DOHH2 (cell line): ENCODE results near the gene LTO1.
A peak's percentile ranks its signal among the peaks of the same experiment; 100 is the strongest.

ENCODE experiments used
- H3F3A ChIP-seq: fragments of 200-600 bp; sonication (generic), shearing (Covaris generic); 2 replicates; pipeline ENCODE4 v1.6.0; 2016; ENCODE audit warnings: antibody characterized with exemption, mild to moderate bottlenecking; ENCODE audit not compliant: control insufficient read depth, insufficient read depth
- H3K27ac ChIP-seq: fragments of 200-600 bp; sonication (generic); 2 replicates; pipeline ENCODE4 v1.5.1; 2014; ENCODE audit warnings: low read depth, mild to moderate bottlenecking, low read length, moderate library complexity
- H3K27me3 ChIP-seq: fragments of 200-600 bp; sonication (generic); 2 replicates; pipeline ENCODE4 v1.6.1; 2014; ENCODE audit warnings: mild to moderate bottlenecking, low read length, mixed read lengths; ENCODE audit not compliant: control insufficient read depth
- H3K36me3 ChIP-seq: fragments of 200-600 bp; sonication (generic); 2 replicates; pipeline ENCODE4 v1.6.1; 2014; ENCODE audit warnings: mild to moderate bottlenecking, low read length, moderate library complexity, mixed read lengths; ENCODE audit not compliant: control insufficient read depth
- H3K4me1 ChIP-seq: fragments of 200-600 bp; sonication (generic); 2 replicates; pipeline ENCODE4 v1.6.1; 2014; ENCODE audit warnings: mild to moderate bottlenecking, low read length, mixed read lengths; ENCODE audit not compliant: control insufficient read depth
- H3K4me2 ChIP-seq: fragments of 200-600 bp; sonication (generic); 2 replicates; pipeline ENCODE4 v1.6.0; 2014; ENCODE audit warnings: mild to moderate bottlenecking, low read length, moderate library complexity
- H3K4me3 ChIP-seq: fragments of 200-600 bp; sonication (generic); 2 replicates; pipeline ENCODE4 v1.5.1; 2014; ENCODE audit warnings: mild to moderate bottlenecking, low read length, mixed read lengths
- H3K79me2 ChIP-seq: fragments of 200-600 bp; sonication (generic); 2 replicates; pipeline ENCODE4 v1.6.1; 2014; ENCODE audit warnings: mild to moderate bottlenecking, low read length, mixed read lengths; ENCODE audit not compliant: control insufficient read depth
- H3K9me2 ChIP-seq: fragments of 200-600 bp; sonication (generic); replicated peaks from 2 replicates; pipeline ENCODE4 v1.6.1; 2014; ENCODE audit warnings: mild to moderate bottlenecking, low read length, mixed read lengths; ENCODE audit not compliant: control insufficient read depth
- H3K9me3 ChIP-seq: fragments of 200-600 bp; sonication (generic); 2 replicates; pipeline ENCODE4 v1.6.1; 2014; ENCODE audit warnings: antibody characterized with exemption, low read length, mixed read lengths; ENCODE audit not compliant: control insufficient read depth, insufficient read depth
- H4K20me1 ChIP-seq: fragments of 200-600 bp; sonication (generic); 2 replicates; pipeline ENCODE4 v1.6.0; 2014; ENCODE audit warnings: low read depth, mild to moderate bottlenecking, antibody characterized with exemption, low read length, moderate library complexity; ENCODE audit not compliant: control insufficient read depth, insufficient read depth
- EZH2phosphoT487 ChIP-seq: fragments of 200-600 bp; sonication (generic); IDR thresholded peaks from 2 replicates; pipeline ENCODE4 v1.6.1; 2017; ENCODE audit warnings: borderline replicate concordance, mild to moderate bottlenecking, antibody characterized with exemption, low read length, moderate library complexity, mixed read lengths
- TF ChIP-seq, protein P1 (sequence below): fragments of 200-600 bp; sonication (generic); IDR thresholded peaks from one replicate; pipeline ENCODE4 v1.5.1; 2014; ENCODE audit warnings: antibody characterized with exemption, mild to moderate bottlenecking, low read depth, low read length; ENCODE audit not compliant: poor library complexity, severe bottlenecking

LTO1 gene

DNA sequence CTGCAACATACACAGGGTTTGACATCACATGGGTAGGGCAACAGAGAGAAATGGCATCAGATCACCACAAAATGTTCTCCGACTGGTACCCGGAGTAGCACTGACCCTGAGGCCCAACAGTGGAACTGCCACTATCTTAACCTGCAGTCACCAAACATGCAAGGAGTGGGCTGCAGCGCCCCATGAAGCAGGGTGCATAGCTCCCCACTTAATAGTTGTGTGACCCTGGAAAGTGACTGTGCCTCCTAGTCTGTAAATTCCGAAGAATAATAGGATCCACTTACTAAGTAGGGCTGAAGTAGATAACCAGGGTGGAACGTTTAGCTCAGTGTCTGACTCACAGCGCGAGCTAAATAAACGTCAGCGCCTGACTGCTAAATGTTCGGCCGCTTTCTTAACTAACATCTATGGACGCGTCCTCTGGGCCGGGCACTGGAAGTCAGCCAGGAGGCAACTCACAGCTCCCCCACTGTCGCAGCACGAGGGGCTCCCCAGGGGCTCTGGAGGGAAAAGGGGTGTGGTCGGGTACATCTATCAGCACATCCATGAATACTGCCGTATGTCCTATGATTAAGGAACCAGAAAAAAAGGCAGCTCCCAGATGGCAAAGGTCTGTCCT lies 777 bp downstream of the LTO1 start:
- TF ChIP-seq, protein P1, sequence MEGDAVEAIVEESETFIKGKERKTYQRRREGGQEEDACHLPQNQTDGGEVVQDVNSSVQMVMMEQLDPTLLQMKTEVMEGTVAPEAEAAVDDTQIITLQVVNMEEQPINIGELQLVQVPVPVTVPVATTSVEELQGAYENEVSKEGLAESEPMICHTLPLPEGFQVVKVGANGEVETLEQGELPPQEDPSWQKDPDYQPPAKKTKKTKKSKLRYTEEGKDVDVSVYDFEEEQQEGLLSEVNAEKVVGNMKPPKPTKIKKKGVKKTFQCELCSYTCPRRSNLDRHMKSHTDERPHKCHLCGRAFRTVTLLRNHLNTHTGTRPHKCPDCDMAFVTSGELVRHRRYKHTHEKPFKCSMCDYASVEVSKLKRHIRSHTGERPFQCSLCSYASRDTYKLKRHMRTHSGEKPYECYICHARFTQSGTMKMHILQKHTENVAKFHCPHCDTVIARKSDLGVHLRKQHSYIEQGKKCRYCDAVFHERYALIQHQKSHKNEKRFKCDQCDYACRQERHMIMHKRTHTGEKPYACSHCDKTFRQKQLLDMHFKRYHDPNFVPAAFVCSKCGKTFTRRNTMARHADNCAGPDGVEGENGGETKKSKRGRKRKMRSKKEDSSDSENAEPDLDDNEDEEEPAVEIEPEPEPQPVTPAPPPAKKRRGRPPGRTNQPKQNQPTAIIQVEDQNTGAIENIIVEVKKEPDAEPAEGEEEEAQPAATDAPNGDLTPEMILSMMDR = no peak
- TF ChIP-seq EZH2phosphoT487 = no peak
- Histone ChIP-seq H3K9me3 (no peaks in the 10 kb centered on the region), H3K4me1 (peaks cover 15% of the 10 kb centered on the region), H3K9me2 (no peaks in the 10 kb centered on the region), H4K20me1 (peaks cover 10% of the 10 kb centered on the region), H3K4me3 (peak overlapping the region; percentile 99), H3K27me3 (0 out of 2 replicates have a peak, but pooled peaks cover 5% of the 10 kb centered on the region), H3F3A (0 out of 2 replicates have a peak, but pooled peaks cover 3% of the 10 kb centered on the region), H3K27ac (no peak overlapping the region), H3K36me3 (peaks cover 43% of the 10 kb centered on the region), H3K4me2 (peak overlapping the region; percentile 84), H3K79me2 (peaks cover 28% of the 10 kb centered on the region)

DNA sequence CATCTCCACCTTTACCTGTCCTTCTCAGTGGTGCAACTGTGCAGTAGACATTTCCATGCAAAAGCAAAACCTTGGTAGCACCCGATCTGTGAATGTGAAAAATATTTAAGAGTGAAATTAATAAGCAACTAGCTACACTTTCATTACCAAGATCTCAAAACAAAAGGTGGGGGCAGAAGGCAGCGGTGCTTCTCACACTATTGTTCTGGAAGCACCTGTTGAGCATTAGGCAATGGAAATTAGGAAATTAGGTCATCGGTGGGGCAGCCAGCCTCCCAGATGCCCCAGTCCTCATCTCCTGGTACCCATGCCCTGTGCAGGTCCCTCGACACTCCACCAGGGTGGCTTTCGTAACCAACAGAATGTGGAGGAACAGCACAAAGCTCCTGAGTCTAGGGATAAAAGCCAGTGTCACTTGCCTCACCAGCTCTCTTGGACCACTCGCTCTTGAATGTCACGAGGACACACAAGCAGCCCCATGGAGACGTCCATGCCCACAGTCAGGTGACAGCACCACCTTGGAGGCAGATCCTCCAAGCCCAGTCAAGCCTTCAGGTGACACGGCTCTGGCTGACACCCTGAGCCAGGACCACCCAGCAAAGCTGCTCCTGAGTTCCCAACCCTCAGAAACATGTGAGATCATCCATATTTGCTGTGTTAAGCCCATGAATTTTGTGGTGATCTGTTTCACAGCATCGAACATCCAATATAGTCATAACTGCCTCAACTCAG lies 3.3 kb downstream of the LTO1 start:
- H3F3A ChIP-seq = 0 out of 2 replicates have a peak, but pooled peaks cover 3% of the 10 kb centered on the region
- no peak overlapping the region for H3K27ac ChIP-seq
- no peak overlapping the region for H3K4me2 ChIP-seq
- peaks cover 30% of the 10 kb centered on the region for H3K79me2 ChIP-seq
- no peaks in the 10 kb centered on the region for H3K9me3 ChIP-seq
- TF ChIP-seq, protein P1 = no peak
- no peak for TF ChIP-seq EZH2phosphoT487
- H3K36me3 ChIP-seq = peaks cover 53% of the 10 kb centered on the region
- H3K4me3 ChIP-seq = no peak overlapping the region
- no peaks in the 10 kb centered on the region for H3K27me3 ChIP-seq
- no peaks in the 10 kb centered on the region for H3K9me2 ChIP-seq
- H4K20me1 ChIP-seq = peaks cover 11% of the 10 kb centered on the region
- peaks cover 15% of the 10 kb centered on the region for H3K4me1 ChIP-seq

DNA sequence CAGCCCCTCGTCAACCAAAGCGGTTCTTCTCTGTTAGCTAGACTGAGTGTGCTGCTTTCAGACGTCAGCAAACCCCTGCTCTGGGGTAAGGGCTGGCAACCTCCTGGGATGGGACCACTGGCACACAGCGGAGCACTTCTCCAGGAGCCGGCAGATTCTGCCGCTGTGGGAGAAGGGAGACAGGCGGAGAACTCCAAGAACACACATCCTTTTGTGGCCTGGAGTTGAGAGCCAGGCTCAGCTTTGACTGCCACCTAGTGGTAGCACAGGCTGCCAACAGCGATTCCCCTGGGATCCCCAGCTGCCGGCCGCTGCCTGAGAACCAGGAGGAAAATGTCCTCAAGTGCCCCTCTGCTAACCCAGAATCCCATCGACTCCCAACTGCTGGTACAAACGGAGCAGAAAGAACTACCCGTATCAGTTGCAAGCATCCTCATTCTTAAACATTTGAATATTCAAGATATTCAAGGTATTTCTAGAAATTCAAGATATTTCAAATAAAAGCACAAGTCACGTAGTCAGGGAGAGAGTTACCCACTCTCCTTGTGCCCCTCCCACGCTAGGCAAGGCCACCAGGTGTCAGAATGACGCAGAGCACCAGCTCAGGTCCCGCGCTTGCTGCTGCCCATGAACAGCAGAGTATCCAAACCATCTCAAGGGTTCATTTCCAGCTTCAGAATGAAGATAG lies 4.9 kb downstream of the LTO1 start:
- H3F3A ChIP-seq = 0 out of 2 replicates have a peak, but pooled peaks cover 3% of the 10 kb centered on the region
- H3K4me3 ChIP-seq = no peak overlapping the region
- no peak for TF ChIP-seq EZH2phosphoT487
- TF ChIP-seq, protein P1 = peak; percentile 91
- no peaks in the 10 kb centered on the region for H3K27me3 ChIP-seq
- H4K20me1 ChIP-seq = peaks cover 11% of the 10 kb centered on the region
- peaks cover 12% of the 10 kb centered on the region for H3K4me1 ChIP-seq
- no peaks in the 10 kb centered on the region for H3K9me2 ChIP-seq
- no peaks in the 10 kb centered on the region for H3K9me3 ChIP-seq
- peaks cover 55% of the 10 kb centered on the region for H3K36me3 ChIP-seq
- H3K27ac ChIP-seq = no peak overlapping the region
- no peak overlapping the region for H3K4me2 ChIP-seq
- H3K79me2 ChIP-seq = peaks cover 30% of the 10 kb centered on the region
